ENCODE data around the gene CD81. TPM values are rescaled to one million over a fixed set of nuclear protein-coding genes. Genes with fewer than 3 reads are reported as not detected.
A peak's percentile ranks its signal among the peaks of the same experiment; 100 is the strongest.

CD81 gene
- total and polyA plus RNA-seq, 9 of the 15 experiments (the other 6 are each of a cell fraction or from before 2014, with no cell fraction given), result 2.4 to 189 (median 61.7) TPM

- DNase-seq (ENCODE audit: extremely low read depth in 1 of 4, low spot score in 3 of 4) (peak; percentile 73 to 89 (median 86)), ATAC-seq (peak; percentile 82), FAIRE-seq (peak; percentile 26)
- intact Hi-C loops (cut with micrococcal nuclease), result no loop called here
- WGBS (ENCODE audit: insufficient coverage, low coverage, missing lambda C conversion rate), result 84% methylated on average over 8 of the region's 33 CpGs
- TF ChIP-seq EP300 (IDR thresholded peaks at IDR 0.05; ENCODE audit: low read length), result no peak
- TF ChIP-seq VEZF1 (CRISPR knock-in tag; IDR thresholded peaks at IDR 0.05), result peak; percentile 35
- TF ChIP-seq EZH2 (IDR thresholded peaks at IDR 0.05; ENCODE audit: borderline replicate concordance, low read depth, low read length), result no peak
- no peak for TF ChIP-seq ZBTB26 (CRISPR knock-in tag; IDR thresholded peaks at IDR 0.05)
- no peak for TF ChIP-seq ZNF639 (CRISPR knock-in tag; conservative IDR thresholded peaks at IDR 0.05 in 1 of 2, IDR thresholded peaks at IDR 0.05 in 1 of 2)
- no peak overlapping the region for H3K4me2 ChIP-seq (ENCODE audit: insufficient read depth, low read length)
- H3K9ac ChIP-seq (ENCODE audit: insufficient read depth in 1 of 2, low read depth in 2 of 2, low read length in 2 of 2), result 0 out of 4 replicates have a peak overlapping the region, but pooled peaks of 1 of the 2 experiments have one; percentile 45
- no peaks in the 10 kb centered on the region for H3K27me3 ChIP-seq (ENCODE audit: control insufficient read depth in 2 of 2, insufficient read depth in 2 of 2, low read length in 2 of 2)
- no TSS peak for BruUV-seq (replicated peaks)
- no peak overlapping the region for H3K4me3 ChIP-seq
- H3K4me1 ChIP-seq (replicated peaks in 1 of 2; ENCODE audit: control insufficient read depth in 2 of 2, insufficient read depth in 2 of 2, low read length in 2 of 2), result peaks cover 10 to 88% of the 10 kb centered on the region in 2 experiments; a peak in 3 of 5 replicates
- peaks cover 27% of the 10 kb centered on the region for H3K9me1 ChIP-seq (ENCODE audit: control insufficient read depth, insufficient read depth, low read length)
- peaks cover 64% of the 10 kb centered on the region for H4K20me1 ChIP-seq (replicated peaks; ENCODE audit: control insufficient read depth, insufficient read depth, low read length)
- H3K36me3 ChIP-seq (ENCODE audit: control insufficient read depth, insufficient read depth, low read length), result peaks cover 52% of the 10 kb centered on the region; the same call in 2 of the 3 replicates
- CTCF ChIA-PET (ENCODE audit: low intra/inter-chr PET ratio), result no interaction called here
- H3K79me2 ChIP-seq (ENCODE audit: control insufficient read depth, insufficient read depth, low read length), result peaks cover 90% of the 10 kb centered on the region
- in situ Hi-C loops (cut with MboI), result no loop called here
- no peak overlapping the region for H2AFZ ChIP-seq (ENCODE audit: low read depth, low read length)
- H3K27ac ChIP-seq (ENCODE audit: extremely low read depth, low read depth, low read length), result no peak overlapping the region
- POLR2A ChIA-PET, result interaction anchor here (0.6 to 1.0 kb wide), 3 partner anchors 18 to 1528 kb away, joined by 3 read pairs; no protein-coding TSS in a partner anchor
- no peaks in the 10 kb centered on the region for H3K9me3 ChIP-seq (replicated peaks; ENCODE audit: control insufficient read depth, insufficient read depth, low read depth, low read length)
These were observed 7.0 kb downstream of the CD81 start for GRCh38 chr11:2383852-2384804.
